Right forelimb (tissue), 1 donor: ENCODE measurements around the gene DBH.
"Not testable (repeated sequence)": the region's sequence is repeated elsewhere in the genome, so short reads cannot be mapped to it uniquely, and the experiment has no call there.

Experiments
- DNase-seq: peaks from one replicate; pipeline ENCODE4 v3.0.0-alpha.2; 2018

Gene DBH

GRCh38 chr9:133604856-133605255, 31.3 kb upstream of the DBH start:
- no peak for DNase-seq

GRCh38 chr9:133605446-133605845, 30.7 kb upstream of the DBH start:
- DNase-seq: no peak

GRCh38 chr9:133605856-133606707, 30.1 kb upstream of the DBH start:
- no peak for DNase-seq

GRCh38 chr9:133606708-133607025, 29.5 kb upstream of the DBH start:
- no peak for DNase-seq

GRCh38 chr9:133607381-133607780, 28.8 kb upstream of the DBH start:
- DNase-seq: no peak

GRCh38 chr9:133607976-133608375, 28.2 kb upstream of the DBH start:
- no peak for DNase-seq

- no peak for DNase-seq
These were observed 27.8 kb upstream of the DBH start for GRCh38 chr9:133608382-133608781.

GRCh38 chr9:133608889-133609288, 27.3 kb upstream of the DBH start:
- no peak for DNase-seq

GRCh38 chr9:133609311-133610098, 26.7 kb upstream of the DBH start, which contains the start of gene FAM163B:
Gene FAM163B (minus strand): TSS chr9:133609389. CDS start chr9:133580223, 29,166 bp downstream.
- DNase-seq: peak; percentile 83

- no peak for DNase-seq
These were observed 25.3 kb upstream of the DBH start for GRCh38 chr9:133610845-133611244.

GRCh38 chr9:133612051-133612450, 24.1 kb upstream of the DBH start:
- no peak for DNase-seq

GRCh38 chr9:133612816-133613215, 23.3 kb upstream of the DBH start:
- no peak for DNase-seq

GRCh38 chr9:133613432-133613831, 22.7 kb upstream of the DBH start:
- no peak for DNase-seq

- DNase-seq: no peak
These were observed 22.1 kb upstream of the DBH start for GRCh38 chr9:133614056-133614455.

- no peak for DNase-seq
These were observed 21.5 kb upstream of the DBH start for GRCh38 chr9:133614678-133615077.

- no peak for DNase-seq
These were observed 21.0 kb upstream of the DBH start for GRCh38 chr9:133615186-133615585.

- no peak for DNase-seq
These were observed 20.5 kb upstream of the DBH start for GRCh38 chr9:133615606-133616188.

- no peak for DNase-seq
These were observed 19.3 kb upstream of the DBH start for GRCh38 chr9:133616643-133617405.

GRCh38 chr9:133618726-133619125, 17.4 kb upstream of the DBH start:
- DNase-seq: no peak

- no peak for DNase-seq
These were observed 16.4 kb upstream of the DBH start for GRCh38 chr9:133619791-133620190.

- no peak for DNase-seq
These were observed 14.4 kb upstream of the DBH start for GRCh38 chr9:133621725-133622267.

GRCh38 chr9:133622555-133622954, 13.6 kb upstream of the DBH start:
- no peak for DNase-seq

- not testable (repeated sequence) for DNase-seq
These were observed 10.2 kb upstream of the DBH start for GRCh38 chr9:133626008-133626407.
